HepG2 (cell line): ENCODE data around the gene CDH22. TPM values are rescaled to one million over a fixed set of nuclear protein-coding genes. Genes with fewer than 3 reads are reported as not detected.
A peak's percentile ranks its signal among the peaks of the same experiment; 100 is the strongest.

ENCODE experiments used
- AGO2 ChIP-seq: fragments of 200-400 bp; formaldehyde crosslinking; optimal IDR thresholded peaks from 2 replicates; pipeline ENCODE3; 2017; ENCODE audit warnings: mild to moderate bottlenecking, low read depth, low read length, moderate library complexity
- FOSL1 ChIP-seq: sonication (generic); formaldehyde crosslinking; IDR thresholded peaks from 2 replicates; pipeline ENCODE4 v1.9.0; 2021; ENCODE audit warnings: missing genetic modification reagents, borderline replicate concordance
- HIVEP1 ChIP-seq: sonication (generic); formaldehyde crosslinking; IDR thresholded peaks from 2 replicates; pipeline ENCODE4 v1.4.0; 2020; ENCODE audit warnings: mild to moderate bottlenecking, missing genetic modification reagents
- HMGXB4 ChIP-seq, 2 experiments: sonication (generic) in 1 of 2; formaldehyde crosslinking in 1 of 2; IDR thresholded peaks; 2 replicates each; pipeline versions ENCODE4 v1.4.0 to v1.6.1; 2018 to 2020; ENCODE audit warnings: missing genetic modification reagents in 2 of 2, borderline replicate concordance in 1 of 2, low read depth in 1 of 2, mild to moderate bottlenecking in 1 of 2, missing biosample characterization in 1 of 2
- HNF1B ChIP-seq: sonication (generic); formaldehyde crosslinking; IDR thresholded peaks from 2 replicates; pipeline ENCODE4 v1.5.1; 2020; ENCODE audit warnings: mild to moderate bottlenecking, moderate library complexity, missing genetic modification reagents
- KLF9 ChIP-seq: IDR thresholded peaks from 2 replicates; pipeline ENCODE4 v1.6.1; 2016; ENCODE audit warnings: low read depth
- NONO ChIP-seq, 2 experiments: fragments of 450-650 bp in 1 of 2; sonication (generic) in 1 of 2; formaldehyde crosslinking in 1 of 2; IDR thresholded peaks in 1 of 2; conservative IDR thresholded peaks in 1 of 2; 2 replicates each; pipeline versions ENCODE4 v1.6.1 to v1.8.0; 2017 to 2022; ENCODE audit warnings: mild to moderate bottlenecking in 1 of 2, missing genetic modification reagents in 1 of 2, moderate library complexity in 1 of 2
- REPIN1 ChIP-seq: sonication (generic); formaldehyde crosslinking; IDR thresholded peaks from 2 replicates; pipeline ENCODE4 v1.8.0; 2022; ENCODE audit warnings: missing genetic modification reagents, low read depth, mild to moderate bottlenecking, borderline replicate concordance
- TSC22D2 ChIP-seq: sonication (generic); formaldehyde crosslinking; IDR thresholded peaks from 2 replicates; pipeline ENCODE4 v1.5.1; 2020; ENCODE audit warnings: missing genetic modification reagents, mild to moderate bottlenecking, borderline replicate concordance
- YEATS4 ChIP-seq: sonication (generic); formaldehyde crosslinking; IDR thresholded peaks from 2 replicates; pipeline ENCODE4 v1.4.0; 2020; ENCODE audit warnings: missing genetic modification reagents, borderline replicate concordance
- ZBTB34 ChIP-seq: sonication (generic); formaldehyde crosslinking; IDR thresholded peaks from 2 replicates; pipeline ENCODE4 v1.8.0; 2022; ENCODE audit warnings: mild to moderate bottlenecking, missing genetic modification reagents
- ZNF280B ChIP-seq: sonication (generic); formaldehyde crosslinking; IDR thresholded peaks from 2 replicates; pipeline ENCODE4 v1.5.0; 2020; ENCODE audit warnings: missing genetic modification reagents, mild to moderate bottlenecking, borderline replicate concordance
- ZNF335 ChIP-seq: sonication (generic); formaldehyde crosslinking; IDR thresholded peaks from 2 replicates; pipeline ENCODE4 v1.4.0; 2020; ENCODE audit warnings: missing genetic modification reagents
- ZNF501 ChIP-seq: sonication (generic); formaldehyde crosslinking; IDR thresholded peaks from 2 replicates; pipeline ENCODE4 v1.5.1; 2020; ENCODE audit warnings: mild to moderate bottlenecking, moderate library complexity, missing genetic modification reagents
- ZNF687 ChIP-seq: sonication (generic); formaldehyde crosslinking; IDR thresholded peaks from 2 replicates; pipeline ENCODE4 v1.5.1; 2020; ENCODE audit warnings: mild to moderate bottlenecking, missing genetic modification reagents, moderate library complexity
- ZNF768 ChIP-seq: sonication (generic); formaldehyde crosslinking; IDR thresholded peaks from 2 replicates; pipeline ENCODE4 v1.4.0; 2020; ENCODE audit warnings: missing genetic modification reagents
- ZNF777 ChIP-seq: sonication (generic); formaldehyde crosslinking; IDR thresholded peaks from 2 replicates; pipeline ENCODE4 v1.4.0; 2020; ENCODE audit warnings: missing genetic modification reagents
- polyA plus RNA-seq, 8 experiments: library from polyadenylated mRNA; depleted of rRNA in 3 of 8; stranded (reverse) in 7 of 8; unstranded in 1 of 8; fragments of >200 nt; fragmentation: Illumina TruSeq in 4 of 8; extraction: Trizol in 4 of 8; gene quantifications; 2 replicates each; pipeline versions ENCODE4 v1.2.1 to v1.2.3, GENCODE V29; 2011 to 2016; ENCODE audit warnings: low read depth in 4 of 8, missing spikeins in 1 of 8, mixed read lengths in 1 of 8; ENCODE audit not compliant: insufficient read depth in 1 of 8
- total RNA-seq, 5 experiments: library from RNA; depleted of rRNA; stranded (reverse); fragments of >200 nt; fragmentation: Illumina TruSeq; extraction: Trizol; gene quantifications; 2 replicates each; pipeline ENCODE4 v1.2.3, GENCODE V29; 2016; ENCODE audit warnings: low read depth in 1 of 5

The CDH22 gene
- total and polyA plus RNA-seq, 2 of the 13 experiments (the other 11 are each of a cell fraction or from before 2014, with no cell fraction given), result not detected

GRCh38 chr20:46349035-46349741 lies 40.9 kb upstream of the CDH22 start (continued):
- TF ChIP-seq HMGXB4 (CRISPR knock-in tag; IDR thresholded peaks at IDR 0.05; ENCODE audit: borderline replicate concordance in 1 of 2, low read depth in 1 of 2) (0 out of 4 replicates have a peak, but pooled peaks of 1 of the 2 experiments have one; percentile 39), ZNF687 (CRISPR knock-in tag) (peak; percentile 38), ZNF768 (peak; percentile 19), ZNF777 (0 out of 2 replicates have a peak, but pooled peaks have one; percentile 39), AGO2 (peak; percentile 6), ZBTB34 (0 out of 2 replicates have a peak, but pooled peaks have one; percentile 58), NONO (IDR thresholded peaks at IDR 0.05) (no peak), NONO (CRISPR knock-in tag; conservative IDR thresholded peaks at IDR 0.05) (peak; percentile 33; the same call in 1 of the 2 replicates), HNF1B (CRISPR knock-in tag) (peak; percentile 68), TSC22D2 (CRISPR knock-in tag) (0 out of 2 replicates have a peak, but pooled peaks have one; percentile 42), KLF9 (CRISPR knock-in tag) (no peak), ZNF501 (peak; percentile 82), REPIN1 (0 out of 2 replicates have a peak, but pooled peaks have one; percentile 20), ZNF280B (peak; percentile 75; the same call in 1 of the 2 replicates), FOSL1 (no peak), HIVEP1 (CRISPR knock-in tag) (no peak), YEATS4 (no peak), ZNF335 (no peak)
